B cell (primary cell): ENCODE measurements around the gene RPA3. TPM values are rescaled to one million over a fixed set of nuclear protein-coding genes. Genes with fewer than 3 reads are reported as not detected.

ENCODE experiments used
- ATAC-seq: fragments of 200-7000 bp; cut with Tn5 transposase; one replicate; pipeline ENCODE4 v1.10.0; 2021; ENCODE audit warnings: low read depth, mild to moderate bottlenecking, moderate number of reproducible peaks, moderate library complexity
- CTCF ChIA-PET: fragments of 350-600 bp; sonication (Branson Sonifier 250); formaldehyde crosslinking; loops from one replicate; lab custom pipeline; 2021; ENCODE audit warnings: antibody characterized with exemption, inconsistent platforms; lab: Charles Lee
- POLR2A ChIA-PET: fragments of 350-600 bp; sonication (Branson Sonifier 250); formaldehyde crosslinking; loops from one replicate; lab custom pipeline; 2021; ENCODE audit warnings: antibody characterized with exemption; lab: Charles Lee
- DNase-seq: peaks from one replicate; pipeline ENCODE4 v3.0.0; 2013
- H2AFZ ChIP-seq: 2 replicates; pipeline ENCODE4 v1.6.1; 2012; ENCODE audit warnings: mild to moderate bottlenecking, low read depth, low read length; ENCODE audit not compliant: insufficient read depth, poor library complexity, severe bottlenecking
- H3K27ac ChIP-seq, 2 donors: 1 replicate in 1 of 2; 2 replicates in 1 of 2; pipeline ENCODE4 v1.5.1; 2012 to 2013; ENCODE audit warnings: low read length in 2 of 2, mild to moderate bottlenecking in 2 of 2, moderate library complexity in 1 of 2
- H3K27me3 ChIP-seq, 4 experiments: fragments of 200-600 bp in 1 of 4; sonication (generic) in 1 of 4; replicated peaks in 1 of 4; 1 replicate in 2 of 4; 2 replicates in 2 of 4; pipeline versions ENCODE4 v1.6.1 to v1.7.0; 2013 to 2016; ENCODE audit warnings: low read length in 3 of 4, mild to moderate bottlenecking in 2 of 4, mixed read lengths in 1 of 4, moderate library complexity in 1 of 4; ENCODE audit not compliant: insufficient read depth in 4 of 4, control insufficient read depth in 3 of 4; ENCODE audit errors: control extremely low read depth in 1 of 4
- H3K36me3 ChIP-seq, 2 experiments: replicated peaks in 1 of 2; 1 replicate in 1 of 2; 2 replicates in 1 of 2; pipeline versions ENCODE4 v1.6.1 to v1.7.1; 2013; ENCODE audit warnings: low read length in 1 of 2; ENCODE audit not compliant: insufficient read depth in 2 of 2, control insufficient read depth in 1 of 2; ENCODE audit errors: control extremely low read depth in 1 of 2, extremely low read depth in 1 of 2
- H3K4me1 ChIP-seq, 2 donors: fragments of 200-600 bp in 1 of 2; sonication (generic) in 1 of 2; 1 replicate in 1 of 2; 2 replicates in 1 of 2; pipeline versions ENCODE4 v1.5.1 to v1.6.1; 2013 to 2017; ENCODE audit warnings: low read length in 2 of 2; ENCODE audit not compliant: control insufficient read depth in 2 of 2, insufficient read depth in 2 of 2
- H3K4me2 ChIP-seq: replicated peaks from 2 replicates; pipeline ENCODE3; 2012; ENCODE audit warnings: mild to moderate bottlenecking, low read depth, low read length; ENCODE audit not compliant: poor library complexity, severe bottlenecking
- H3K4me3 ChIP-seq, 5 experiments: fragments of 200-600 bp in 1 of 5; sonication (generic) in 1 of 5; 1 replicate in 3 of 5; 2 replicates in 2 of 5; pipeline versions ENCODE4 v1.5.1 to v1.7.0; 2011 to 2016; ENCODE audit warnings: low read length in 4 of 5, mild to moderate bottlenecking in 4 of 5, low read depth in 2 of 5, control low read depth in 1 of 5, moderate library complexity in 1 of 5; ENCODE audit not compliant: insufficient read depth in 1 of 5; ENCODE audit errors: control extremely low read depth in 1 of 5, extremely low read depth in 1 of 5
- H3K79me2 ChIP-seq: fragments of 200-600 bp; sonication (generic); one replicate; pipeline ENCODE4 v1.6.0; 2016; ENCODE audit warnings: low read length; ENCODE audit not compliant: control insufficient read depth, insufficient read depth
- H3K9ac ChIP-seq: fragments of 200-600 bp; sonication (generic); 2 replicates; pipeline ENCODE4 v1.6.1; 2017; ENCODE audit warnings: mild to moderate bottlenecking, low read length, moderate library complexity
- H3K9me3 ChIP-seq, 3 donors: one replicate each; pipeline versions ENCODE4 v1.6.1 to v1.7.1; 2013; ENCODE audit warnings: low read length in 2 of 3; ENCODE audit not compliant: control insufficient read depth in 2 of 3, insufficient read depth in 1 of 3; ENCODE audit errors: control extremely low read depth in 1 of 3
- H4K20me1 ChIP-seq: 2 replicates; pipeline ENCODE4 v1.6.0; 2012; ENCODE audit warnings: mild to moderate bottlenecking, low read length; ENCODE audit not compliant: insufficient read depth, control insufficient read depth, poor library complexity, severe bottlenecking
- H3K27ac Mint-ChIP-seq: one replicate; pipeline ENCODE4 v1.8.0; 2021; ENCODE audit warnings: mixed read lengths
- H3K27me3 Mint-ChIP-seq: one replicate; pipeline ENCODE4 v1.8.0; 2021; ENCODE audit warnings: mixed read lengths
- H3K4me1 Mint-ChIP-seq: one replicate; pipeline ENCODE4 v1.8.0; 2021; ENCODE audit warnings: mixed read lengths
- H3K4me3 Mint-ChIP-seq: one replicate; pipeline ENCODE4 v1.8.0; 2021; ENCODE audit warnings: mixed read lengths
- H3K9me3 Mint-ChIP-seq: one replicate; pipeline ENCODE4 v1.8.0; 2022; ENCODE audit warnings: mixed read lengths; ENCODE audit not compliant: insufficient read depth
- CTCF ChIP-seq: fragments of 200-600 bp; IDR thresholded peaks from one replicate; pipeline ENCODE4 v1.8.0; 2022; ENCODE audit warnings: antibody characterized with exemption, mild to moderate bottlenecking
- EZH2 ChIP-seq: IDR thresholded peaks from 2 replicates; pipeline ENCODE4 v1.6.1; 2012; ENCODE audit warnings: borderline replicate concordance, low read depth, mild to moderate bottlenecking, moderate library complexity, low read length; ENCODE audit not compliant: insufficient read depth, poor library complexity, severe bottlenecking
- WGBS: methylation state at CpG from one replicate; pipeline ENCODE4 v1.1.5; 2013; ENCODE audit warnings: missing lambda C conversion rate; ENCODE audit not compliant: insufficient coverage; 5-methylcytosine and 5-hydroxymethylcytosine counted together
- intact Hi-C: fragments of 100-400 bp; cut with micrococcal nuclease; formaldehyde crosslinking; loops from one replicate; pipeline ENCODE4 v1.10.0; 2022
- polyA plus RNA-seq: library from polyadenylated mRNA; depleted of rRNA; stranded (reverse); fragments of >200 nt; gene quantifications from 2 replicates; pipeline ENCODE4 v1.2.3, GENCODE V29; 2012
- total RNA-seq, 2 donors: library from RNA; stranded (reverse); fragments of 120-200 nt in 1 of 2; gene quantifications; 1 replicate in 1 of 2; 2 replicates in 1 of 2; pipeline versions ENCODE4 v1.2.3 to v1.2.4, GENCODE V29; 2013 to 2022

The RPA3 gene
- total and polyA plus RNA-seq, 2 donors (not counting 1 experiment from before 2014, with no cell fraction given), result 25.6 to 49.3 TPM

- Histone ChIP-seq H3K27me3 (no peaks in the 10 kb centered on the region), H3K4me3 (no peak overlapping the region), H3K27ac (no peak overlapping the region), H3K4me2 (no peak overlapping the region), H3K4me1 (no peaks in the 10 kb centered on the region), H3K9me3 (peaks cover 0 to 1% (median 0%) of the 10 kb centered on the region in 3 donors), H3K36me3 (no peaks in the 10 kb centered on the region), H2AFZ (no peak overlapping the region), H4K20me1 (peaks cover 36% of the 10 kb centered on the region), H3K9ac (no peak overlapping the region), H3K79me2 (peaks cover 91% of the 10 kb centered on the region)
- CTCF ChIA-PET, result no interaction called here
- H3K27me3 Mint-ChIP-seq, result no peaks in the 10 kb centered on the region
- no peak for ATAC-seq
- peaks cover 10% of the 10 kb centered on the region for H3K9me3 Mint-ChIP-seq
- no peak for TF ChIP-seq EZH2
- no peak for TF ChIP-seq CTCF
- no peak for DNase-seq
- 100% methylated on average over 1 of the region's 4 CpGs for WGBS
- intact Hi-C loops, result no loop called here
- H3K4me1 Mint-ChIP-seq, result peaks cover 56% of the 10 kb centered on the region
- no peak overlapping the region for H3K4me3 Mint-ChIP-seq
- POLR2A ChIA-PET, result no interaction called here
- no peak overlapping the region for H3K27ac Mint-ChIP-seq
These were observed 63.3 kb downstream of the RPA3 start for GRCh38 chr7:7654964-7655715.

DNA sequence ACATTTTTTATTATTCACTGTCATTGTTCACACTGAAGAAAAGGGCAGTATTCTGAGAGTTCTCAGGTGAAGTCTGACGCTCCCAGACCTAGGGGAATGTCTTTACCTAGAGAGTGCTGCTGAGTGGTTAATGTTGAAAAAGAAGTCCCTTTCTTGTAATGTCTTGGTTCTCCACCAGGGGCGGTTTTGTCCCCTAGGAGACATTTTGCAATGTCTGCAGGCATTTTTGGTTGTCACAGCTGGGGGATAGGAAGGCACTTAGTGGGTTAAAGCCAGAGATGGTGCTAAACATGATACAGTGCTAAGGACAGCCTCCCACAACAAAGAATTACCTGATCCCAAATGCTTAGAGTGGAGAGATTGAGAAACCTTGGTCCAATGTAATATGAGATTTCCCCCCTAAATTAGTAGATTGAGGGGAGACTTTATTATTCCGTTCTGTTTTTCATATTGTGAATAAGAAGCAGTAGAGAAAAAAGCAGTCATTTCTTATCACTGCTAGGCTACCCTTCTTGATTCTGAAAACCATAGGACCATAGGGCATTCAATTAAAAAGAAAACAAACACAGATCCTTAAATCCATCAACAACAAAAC is 64.7 kb downstream of the RPA3 start:
- ChIA-PET CTCF (interaction anchor here (0.7 kb wide), 1 partner anchor 13 kb away, joined by 3 read pairs; no protein-coding TSS in a partner anchor), POLR2A (no interaction called here)

More for the DNA sequence above, 64.7 kb downstream of the RPA3 start:
- Histone ChIP-seq H3K4me2 (no peak overlapping the region), H3K4me3 (no peak overlapping the region), H2AFZ (no peak overlapping the region), H3K36me3 (no peaks in the 10 kb centered on the region), H3K27ac (no peak overlapping the region), H3K9ac (no peak overlapping the region), H4K20me1 (peaks cover 44% of the 10 kb centered on the region), H3K79me2 (peaks cover 91% of the 10 kb centered on the region), H3K27me3 (no peaks in the 10 kb centered on the region), H3K9me3 (peaks cover 0 to 1% (median 0%) of the 10 kb centered on the region in 3 donors), H3K4me1 (no peaks in the 10 kb centered on the region)
- ATAC-seq, result no peak
- Mint-ChIP-seq H3K4me1 (peaks cover 59% of the 10 kb centered on the region), H3K27ac (no peak overlapping the region), H3K4me3 (no peak overlapping the region), H3K9me3 (peaks cover 2% of the 10 kb centered on the region), H3K27me3 (no peaks in the 10 kb centered on the region)
- 100% methylated on average over 1 of the region's 3 CpGs for WGBS
- TF ChIP-seq EZH2 (no peak), CTCF (peak; percentile 49)
- no peak for DNase-seq
- intact Hi-C loops, result no loop called here
